HL-60/S4 (cell line): ENCODE measurements around the gene ABCA13.

Experiments used
- in situ Hi-C: fragments of 300-500 bp; cut with MboI; formaldehyde crosslinking; loops from 2 replicates; pipeline ENCODE4 v1.14.3; 2022; ENCODE audit warnings: low sequenced_read_pairs

ABCA13 gene

GRCh38 chr7:48424731-48425130 is 253.5 kb downstream of the ABCA13 start:
- in situ Hi-C loops, result no loop called here

GRCh38 chr7:48426331-48426965 is 255.2 kb downstream of the ABCA13 start:
- in situ Hi-C loops, result no loop called here

- in situ Hi-C loops, result no loop called here
These were observed 255.8 kb downstream of the ABCA13 start for GRCh38 chr7:48426966-48427555.

- in situ Hi-C loops, result no loop called here
These were observed 256.4 kb downstream of the ABCA13 start for GRCh38 chr7:48427671-48428070.

GRCh38 chr7:48428091-48428684 is 256.9 kb downstream of the ABCA13 start:
- in situ Hi-C loops, result no loop called here

GRCh38 chr7:48429117-48429516 is 257.9 kb downstream of the ABCA13 start:
- in situ Hi-C loops, result no loop called here

- in situ Hi-C loops, result no loop called here
These were observed 266.9 kb downstream of the ABCA13 start for GRCh38 chr7:48438206-48438605.

GRCh38 chr7:48441848-48442492 is 270.7 kb downstream of the ABCA13 start:
- in situ Hi-C loops, result no loop called here

- in situ Hi-C loops, result no loop called here
These were observed 271.8 kb downstream of the ABCA13 start for GRCh38 chr7:48443051-48443450.

GRCh38 chr7:48446721-48447120 is 275.5 kb downstream of the ABCA13 start:
- in situ Hi-C loops, result no loop called here

GRCh38 chr7:48452218-48452617 is 281.0 kb downstream of the ABCA13 start:
- in situ Hi-C loops, result no loop called here

GRCh38 chr7:48454750-48455192 is 283.5 kb downstream of the ABCA13 start:
- in situ Hi-C loops, result no loop called here

- in situ Hi-C loops, result no loop called here
These were observed 284.1 kb downstream of the ABCA13 start for GRCh38 chr7:48455363-48455762.

- in situ Hi-C loops, result no loop called here
These were observed 287.7 kb downstream of the ABCA13 start for GRCh38 chr7:48458701-48459524.

GRCh38 chr7:48466713-48467112 is 295.5 kb downstream of the ABCA13 start:
- in situ Hi-C loops, result no loop called here

GRCh38 chr7:48471196-48471595 is 299.9 kb downstream of the ABCA13 start:
- in situ Hi-C loops, result no loop called here

GRCh38 chr7:48472640-48473039 is 301.4 kb downstream of the ABCA13 start:
- in situ Hi-C loops, result no loop called here

GRCh38 chr7:48473205-48473865 is 302.1 kb downstream of the ABCA13 start:
- in situ Hi-C loops, result no loop called here

- in situ Hi-C loops, result no loop called here
These were observed 310.0 kb downstream of the ABCA13 start for GRCh38 chr7:48481235-48481634.

- in situ Hi-C loops, result no loop called here
These were observed 326.3 kb downstream of the ABCA13 start for GRCh38 chr7:48497521-48497920.

GRCh38 chr7:48502021-48502420 is 330.8 kb downstream of the ABCA13 start:
- in situ Hi-C loops, result no loop called here
